GM23338 (cell line): ENCODE data around the gene OPTN.

Experiments used
- CREB1 ChIP-seq: fragments of 250-450 bp; sonication (Bioruptor Pico); IDR thresholded peaks from 2 replicates; pipeline ENCODE4 v1.5.0; 2020; ENCODE audit warnings: low read depth, mild to moderate bottlenecking, moderate library complexity
- EZH2 ChIP-seq: fragments of 200-600 bp; sonication (generic); IDR thresholded peaks from one replicate; pipeline ENCODE4 v1.8.0; 2017; ENCODE audit warnings: antibody characterized with exemption, mild to moderate bottlenecking, low read depth; ENCODE audit not compliant: unreplicated experiment
- EZH2phosphoT487 ChIP-seq: fragments of 200-600 bp; sonication (generic); IDR thresholded peaks from one replicate; pipeline ENCODE4 v1.8.1; 2018; ENCODE audit warnings: antibody characterized with exemption; ENCODE audit not compliant: unreplicated experiment
- JUNB ChIP-seq: IDR thresholded peaks from one replicate; pipeline ENCODE4 v1.6.1; 2016; ENCODE audit warnings: antibody characterized with exemption; ENCODE audit not compliant: unreplicated experiment
- NANOG ChIP-seq: IDR thresholded peaks from 2 replicates; pipeline ENCODE4 v1.6.1; 2016; ENCODE audit warnings: antibody characterized with exemption, borderline replicate concordance
- POLR2AphosphoS5 ChIP-seq: IDR thresholded peaks from 2 replicates; pipeline ENCODE4 v1.6.1; 2016; ENCODE audit warnings: antibody characterized with exemption, low read depth
- STAT1 ChIP-seq: IDR thresholded peaks from one replicate; pipeline ENCODE4 v1.6.1; 2016; ENCODE audit warnings: antibody characterized with exemption; ENCODE audit not compliant: unreplicated experiment
- TF ChIP-seq, protein P1 (sequence below), 2 experiments: fragments of 200-600 bp in 1 of 2; sonication (generic) in 1 of 2; conservative IDR thresholded peaks; 2 replicates each; pipeline versions ENCODE4 v1.5.1 to v1.6.1; 2016 to 2017; ENCODE audit warnings: antibody characterized with exemption in 2 of 2, low read depth in 2 of 2, mild to moderate bottlenecking in 2 of 2, moderate library complexity in 1 of 2
- TF ChIP-seq, protein P2 (sequence below): IDR thresholded peaks from one replicate; pipeline ENCODE4 v1.6.1; 2018; ENCODE audit warnings: antibody characterized with exemption; ENCODE audit not compliant: unreplicated experiment
- TF ChIP-seq, protein P3 (sequence below): fragments of 250-450 bp; sonication (Bioruptor Pico); IDR thresholded peaks from 2 replicates; pipeline ENCODE4 v1.5.0; 2020; ENCODE audit warnings: mild to moderate bottlenecking, moderate library complexity
- TF ChIP-seq, protein P4 (sequence below): IDR thresholded peaks from 2 replicates; pipeline ENCODE4 v1.6.1; 2016; ENCODE audit warnings: antibody characterized with exemption

DNA sequence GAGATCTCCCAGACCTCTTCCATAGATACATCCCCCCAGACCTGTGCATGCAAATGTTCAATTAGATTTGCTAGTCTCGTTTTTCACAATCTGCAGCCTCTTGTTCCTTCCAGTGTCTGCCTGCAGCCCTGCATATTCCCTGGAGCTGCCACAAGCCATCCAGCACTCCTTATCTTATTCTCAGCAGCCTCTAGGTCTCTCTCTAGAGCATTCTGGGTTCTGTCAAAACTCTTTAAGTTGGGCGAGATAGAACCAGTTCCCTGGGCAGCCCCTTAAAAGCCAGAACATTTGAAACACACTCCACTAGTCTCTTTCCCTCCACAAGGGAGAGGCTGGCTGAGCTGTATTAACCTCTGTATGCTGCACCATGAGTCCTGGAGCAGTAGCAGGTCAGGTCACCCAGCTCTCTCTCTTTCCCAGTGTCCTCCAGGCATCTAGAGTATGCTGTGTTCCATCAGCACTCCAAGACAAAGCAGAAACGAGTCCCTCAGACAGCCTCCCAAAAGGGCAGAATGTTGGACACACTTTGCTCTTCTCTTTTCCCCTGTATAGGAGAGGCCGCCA lies 40.7 kb downstream of the OPTN start:
- TF ChIP-seq, protein P1, sequence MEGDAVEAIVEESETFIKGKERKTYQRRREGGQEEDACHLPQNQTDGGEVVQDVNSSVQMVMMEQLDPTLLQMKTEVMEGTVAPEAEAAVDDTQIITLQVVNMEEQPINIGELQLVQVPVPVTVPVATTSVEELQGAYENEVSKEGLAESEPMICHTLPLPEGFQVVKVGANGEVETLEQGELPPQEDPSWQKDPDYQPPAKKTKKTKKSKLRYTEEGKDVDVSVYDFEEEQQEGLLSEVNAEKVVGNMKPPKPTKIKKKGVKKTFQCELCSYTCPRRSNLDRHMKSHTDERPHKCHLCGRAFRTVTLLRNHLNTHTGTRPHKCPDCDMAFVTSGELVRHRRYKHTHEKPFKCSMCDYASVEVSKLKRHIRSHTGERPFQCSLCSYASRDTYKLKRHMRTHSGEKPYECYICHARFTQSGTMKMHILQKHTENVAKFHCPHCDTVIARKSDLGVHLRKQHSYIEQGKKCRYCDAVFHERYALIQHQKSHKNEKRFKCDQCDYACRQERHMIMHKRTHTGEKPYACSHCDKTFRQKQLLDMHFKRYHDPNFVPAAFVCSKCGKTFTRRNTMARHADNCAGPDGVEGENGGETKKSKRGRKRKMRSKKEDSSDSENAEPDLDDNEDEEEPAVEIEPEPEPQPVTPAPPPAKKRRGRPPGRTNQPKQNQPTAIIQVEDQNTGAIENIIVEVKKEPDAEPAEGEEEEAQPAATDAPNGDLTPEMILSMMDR (conservative IDR thresholded peaks at IDR 0.05; ENCODE audit: low read depth in 2 of 2): no peak
- no peak for TF ChIP-seq EZH2phosphoT487
- TF ChIP-seq JUNB: no peak
- TF ChIP-seq EZH2: no peak
- TF ChIP-seq, protein P2, sequence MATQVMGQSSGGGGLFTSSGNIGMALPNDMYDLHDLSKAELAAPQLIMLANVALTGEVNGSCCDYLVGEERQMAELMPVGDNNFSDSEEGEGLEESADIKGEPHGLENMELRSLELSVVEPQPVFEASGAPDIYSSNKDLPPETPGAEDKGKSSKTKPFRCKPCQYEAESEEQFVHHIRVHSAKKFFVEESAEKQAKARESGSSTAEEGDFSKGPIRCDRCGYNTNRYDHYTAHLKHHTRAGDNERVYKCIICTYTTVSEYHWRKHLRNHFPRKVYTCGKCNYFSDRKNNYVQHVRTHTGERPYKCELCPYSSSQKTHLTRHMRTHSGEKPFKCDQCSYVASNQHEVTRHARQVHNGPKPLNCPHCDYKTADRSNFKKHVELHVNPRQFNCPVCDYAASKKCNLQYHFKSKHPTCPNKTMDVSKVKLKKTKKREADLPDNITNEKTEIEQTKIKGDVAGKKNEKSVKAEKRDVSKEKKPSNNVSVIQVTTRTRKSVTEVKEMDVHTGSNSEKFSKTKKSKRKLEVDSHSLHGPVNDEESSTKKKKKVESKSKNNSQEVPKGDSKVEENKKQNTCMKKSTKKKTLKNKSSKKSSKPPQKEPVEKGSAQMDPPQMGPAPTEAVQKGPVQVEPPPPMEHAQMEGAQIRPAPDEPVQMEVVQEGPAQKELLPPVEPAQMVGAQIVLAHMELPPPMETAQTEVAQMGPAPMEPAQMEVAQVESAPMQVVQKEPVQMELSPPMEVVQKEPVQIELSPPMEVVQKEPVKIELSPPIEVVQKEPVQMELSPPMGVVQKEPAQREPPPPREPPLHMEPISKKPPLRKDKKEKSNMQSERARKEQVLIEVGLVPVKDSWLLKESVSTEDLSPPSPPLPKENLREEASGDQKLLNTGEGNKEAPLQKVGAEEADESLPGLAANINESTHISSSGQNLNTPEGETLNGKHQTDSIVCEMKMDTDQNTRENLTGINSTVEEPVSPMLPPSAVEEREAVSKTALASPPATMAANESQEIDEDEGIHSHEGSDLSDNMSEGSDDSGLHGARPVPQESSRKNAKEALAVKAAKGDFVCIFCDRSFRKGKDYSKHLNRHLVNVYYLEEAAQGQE: no peak
- no peak for TF ChIP-seq POLR2AphosphoS5
- TF ChIP-seq CREB1 (CRISPR knock-in tag): no peak
- TF ChIP-seq, protein P3, sequence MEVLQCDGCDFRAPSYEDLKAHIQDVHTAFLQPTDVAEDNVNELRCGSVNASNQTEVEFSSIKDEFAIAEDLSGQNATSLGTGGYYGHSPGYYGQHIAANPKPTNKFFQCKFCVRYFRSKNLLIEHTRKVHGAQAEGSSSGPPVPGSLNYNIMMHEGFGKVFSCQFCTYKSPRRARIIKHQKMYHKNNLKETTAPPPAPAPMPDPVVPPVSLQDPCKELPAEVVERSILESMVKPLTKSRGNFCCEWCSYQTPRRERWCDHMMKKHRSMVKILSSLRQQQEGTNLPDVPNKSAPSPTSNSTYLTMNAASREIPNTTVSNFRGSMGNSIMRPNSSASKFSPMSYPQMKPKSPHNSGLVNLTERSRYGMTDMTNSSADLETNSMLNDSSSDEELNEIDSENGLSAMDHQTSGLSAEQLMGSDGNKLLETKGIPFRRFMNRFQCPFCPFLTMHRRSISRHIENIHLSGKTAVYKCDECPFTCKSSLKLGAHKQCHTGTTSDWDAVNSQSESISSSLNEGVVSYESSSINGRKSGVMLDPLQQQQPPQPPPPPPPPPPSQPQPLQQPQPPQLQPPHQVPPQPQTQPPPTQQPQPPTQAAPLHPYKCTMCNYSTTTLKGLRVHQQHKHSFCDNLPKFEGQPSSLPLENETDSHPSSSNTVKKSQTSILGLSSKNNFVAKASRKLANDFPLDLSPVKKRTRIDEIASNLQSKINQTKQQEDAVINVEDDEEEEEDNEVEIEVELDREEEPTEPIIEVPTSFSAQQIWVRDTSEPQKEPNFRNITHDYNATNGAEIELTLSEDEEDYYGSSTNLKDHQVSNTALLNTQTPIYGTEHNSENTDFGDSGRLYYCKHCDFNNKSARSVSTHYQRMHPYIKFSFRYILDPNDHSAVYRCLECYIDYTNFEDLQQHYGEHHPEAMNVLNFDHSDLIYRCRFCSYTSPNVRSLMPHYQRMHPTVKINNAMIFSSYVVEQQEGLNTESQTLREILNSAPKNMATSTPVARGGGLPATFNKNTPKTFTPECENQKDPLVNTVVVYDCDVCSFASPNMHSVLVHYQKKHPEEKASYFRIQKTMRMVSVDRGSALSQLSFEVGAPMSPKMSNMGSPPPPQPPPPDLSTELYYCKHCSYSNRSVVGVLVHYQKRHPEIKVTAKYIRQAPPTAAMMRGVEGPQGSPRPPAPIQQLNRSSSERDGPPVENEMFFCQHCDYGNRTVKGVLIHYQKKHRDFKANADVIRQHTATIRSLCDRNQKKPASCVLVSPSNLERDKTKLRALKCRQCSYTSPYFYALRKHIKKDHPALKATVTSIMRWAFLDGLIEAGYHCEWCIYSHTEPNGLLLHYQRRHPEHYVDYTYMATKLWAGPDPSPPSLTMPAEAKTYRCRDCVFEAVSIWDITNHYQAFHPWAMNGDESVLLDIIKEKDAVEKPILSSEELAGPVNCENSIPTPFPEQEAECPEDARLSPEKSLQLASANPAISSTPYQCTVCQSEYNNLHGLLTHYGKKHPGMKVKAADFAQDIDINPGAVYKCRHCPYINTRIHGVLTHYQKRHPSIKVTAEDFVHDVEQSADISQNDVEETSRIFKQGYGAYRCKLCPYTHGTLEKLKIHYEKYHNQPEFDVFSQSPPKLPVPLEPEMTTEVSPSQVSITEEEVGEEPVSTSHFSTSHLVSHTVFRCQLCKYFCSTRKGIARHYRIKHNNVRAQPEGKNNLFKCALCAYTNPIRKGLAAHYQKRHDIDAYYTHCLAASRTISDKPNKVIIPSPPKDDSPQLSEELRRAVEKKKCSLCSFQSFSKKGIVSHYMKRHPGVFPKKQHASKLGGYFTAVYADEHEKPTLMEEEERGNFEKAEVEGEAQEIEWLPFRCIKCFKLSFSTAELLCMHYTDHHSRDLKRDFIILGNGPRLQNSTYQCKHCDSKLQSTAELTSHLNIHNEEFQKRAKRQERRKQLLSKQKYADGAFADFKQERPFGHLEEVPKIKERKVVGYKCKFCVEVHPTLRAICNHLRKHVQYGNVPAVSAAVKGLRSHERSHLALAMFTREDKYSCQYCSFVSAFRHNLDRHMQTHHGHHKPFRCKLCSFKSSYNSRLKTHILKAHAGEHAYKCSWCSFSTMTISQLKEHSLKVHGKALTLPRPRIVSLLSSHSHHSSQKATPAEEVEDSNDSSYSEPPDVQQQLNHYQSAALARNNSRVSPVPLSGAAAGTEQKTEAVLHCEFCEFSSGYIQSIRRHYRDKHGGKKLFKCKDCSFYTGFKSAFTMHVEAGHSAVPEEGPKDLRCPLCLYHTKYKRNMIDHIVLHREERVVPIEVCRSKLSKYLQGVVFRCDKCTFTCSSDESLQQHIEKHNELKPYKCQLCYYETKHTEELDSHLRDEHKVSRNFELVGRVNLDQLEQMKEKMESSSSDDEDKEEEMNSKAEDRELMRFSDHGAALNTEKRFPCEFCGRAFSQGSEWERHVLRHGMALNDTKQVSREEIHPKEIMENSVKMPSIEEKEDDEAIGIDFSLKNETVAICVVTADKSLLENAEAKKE: no peak
- no peak for TF ChIP-seq STAT1
- TF ChIP-seq, protein P4, sequence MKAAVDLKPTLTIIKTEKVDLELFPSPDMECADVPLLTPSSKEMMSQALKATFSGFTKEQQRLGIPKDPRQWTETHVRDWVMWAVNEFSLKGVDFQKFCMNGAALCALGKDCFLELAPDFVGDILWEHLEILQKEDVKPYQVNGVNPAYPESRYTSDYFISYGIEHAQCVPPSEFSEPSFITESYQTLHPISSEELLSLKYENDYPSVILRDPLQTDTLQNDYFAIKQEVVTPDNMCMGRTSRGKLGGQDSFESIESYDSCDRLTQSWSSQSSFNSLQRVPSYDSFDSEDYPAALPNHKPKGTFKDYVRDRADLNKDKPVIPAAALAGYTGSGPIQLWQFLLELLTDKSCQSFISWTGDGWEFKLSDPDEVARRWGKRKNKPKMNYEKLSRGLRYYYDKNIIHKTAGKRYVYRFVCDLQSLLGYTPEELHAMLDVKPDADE: no peak
- no peak for TF ChIP-seq NANOG
